Measurements from ENCODE around the gene ACKR2.

DNA sequence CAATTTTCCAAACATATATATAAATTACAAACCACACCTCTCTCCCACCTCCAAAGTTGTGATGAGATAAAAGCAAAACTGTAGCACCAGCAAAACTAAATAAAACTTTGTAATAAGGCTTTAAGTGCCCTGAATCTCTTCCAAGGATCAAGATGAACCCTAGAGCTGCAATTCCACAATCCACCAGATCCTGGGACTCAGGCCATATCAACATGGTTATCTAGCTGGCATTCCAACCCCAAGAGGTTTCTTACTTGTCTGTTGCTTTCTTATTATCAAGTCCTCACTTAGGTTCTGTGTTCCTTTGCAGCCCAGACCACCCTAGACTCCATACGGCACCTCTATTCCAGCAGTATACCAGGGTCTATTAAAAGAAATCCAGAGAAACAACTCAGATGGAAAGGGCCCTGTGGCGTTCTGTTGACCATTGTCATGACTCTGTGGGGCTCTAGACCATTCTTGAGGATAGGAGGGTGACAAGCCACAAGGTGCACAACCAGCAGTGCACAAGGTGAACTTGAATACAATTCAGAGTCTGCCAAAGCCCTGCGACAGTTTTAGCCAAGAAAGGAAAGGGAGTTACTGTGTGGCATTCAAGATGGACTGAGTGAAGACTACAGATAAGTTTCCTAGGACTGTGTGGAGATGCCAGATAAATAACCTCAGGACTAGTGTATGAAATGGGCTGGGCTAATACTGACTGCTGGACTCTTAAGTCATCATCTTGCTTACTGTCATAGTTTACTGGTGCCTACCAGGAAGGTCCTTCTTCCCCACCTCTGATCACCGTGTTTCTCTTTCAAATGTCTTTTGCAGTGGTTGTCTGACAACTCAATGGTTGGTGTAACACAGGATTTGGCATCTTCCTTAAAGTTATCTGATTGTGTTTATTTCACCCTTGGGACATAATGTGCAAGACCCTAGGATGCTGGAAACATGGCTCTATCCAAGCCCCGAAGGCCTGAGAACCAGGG lies 27.2 kb downstream of the ACKR2 start:
- TF ChIP-seq ASH2L (IDR thresholded peaks at IDR 0.05; ENCODE audit: insufficient read length, low read depth, low read length) (no peak), CEBPB (IDR thresholded peaks at IDR 0.05; ENCODE audit: borderline replicate concordance, low read depth, low read length) (no peak), ZNF713 (CRISPR knock-in tag; IDR thresholded peaks at IDR 0.05) (no peak), ZNF329 (CRISPR knock-in tag; IDR thresholded peaks at IDR 0.05; ENCODE audit: low read depth) (no peak), ZFX (CRISPR knock-in tag; IDR thresholded peaks at IDR 0.05; ENCODE audit: low read depth) (no peak), FOXP1 (IDR thresholded peaks at IDR 0.05) (no peak), FOXP1 (CRISPR knock-in tag; IDR thresholded peaks at IDR 0.05) (no peak), TBL1XR1 (IDR thresholded peaks at IDR 0.05; ENCODE audit: borderline replicate concordance, low read length, partially characterized antibody) (no peak)
- TF ChIP-seq, protein P1, sequence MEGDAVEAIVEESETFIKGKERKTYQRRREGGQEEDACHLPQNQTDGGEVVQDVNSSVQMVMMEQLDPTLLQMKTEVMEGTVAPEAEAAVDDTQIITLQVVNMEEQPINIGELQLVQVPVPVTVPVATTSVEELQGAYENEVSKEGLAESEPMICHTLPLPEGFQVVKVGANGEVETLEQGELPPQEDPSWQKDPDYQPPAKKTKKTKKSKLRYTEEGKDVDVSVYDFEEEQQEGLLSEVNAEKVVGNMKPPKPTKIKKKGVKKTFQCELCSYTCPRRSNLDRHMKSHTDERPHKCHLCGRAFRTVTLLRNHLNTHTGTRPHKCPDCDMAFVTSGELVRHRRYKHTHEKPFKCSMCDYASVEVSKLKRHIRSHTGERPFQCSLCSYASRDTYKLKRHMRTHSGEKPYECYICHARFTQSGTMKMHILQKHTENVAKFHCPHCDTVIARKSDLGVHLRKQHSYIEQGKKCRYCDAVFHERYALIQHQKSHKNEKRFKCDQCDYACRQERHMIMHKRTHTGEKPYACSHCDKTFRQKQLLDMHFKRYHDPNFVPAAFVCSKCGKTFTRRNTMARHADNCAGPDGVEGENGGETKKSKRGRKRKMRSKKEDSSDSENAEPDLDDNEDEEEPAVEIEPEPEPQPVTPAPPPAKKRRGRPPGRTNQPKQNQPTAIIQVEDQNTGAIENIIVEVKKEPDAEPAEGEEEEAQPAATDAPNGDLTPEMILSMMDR (CRISPR knock-in tag; IDR thresholded peaks at IDR 0.05), result no peak
- TF ChIP-seq, protein P2, sequence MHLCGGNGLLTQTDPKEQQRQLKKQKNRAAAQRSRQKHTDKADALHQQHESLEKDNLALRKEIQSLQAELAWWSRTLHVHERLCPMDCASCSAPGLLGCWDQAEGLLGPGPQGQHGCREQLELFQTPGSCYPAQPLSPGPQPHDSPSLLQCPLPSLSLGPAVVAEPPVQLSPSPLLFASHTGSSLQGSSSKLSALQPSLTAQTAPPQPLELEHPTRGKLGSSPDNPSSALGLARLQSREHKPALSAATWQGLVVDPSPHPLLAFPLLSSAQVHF (CRISPR knock-in tag; IDR thresholded peaks at IDR 0.05), result no peak
- TF ChIP-seq, protein P3, sequence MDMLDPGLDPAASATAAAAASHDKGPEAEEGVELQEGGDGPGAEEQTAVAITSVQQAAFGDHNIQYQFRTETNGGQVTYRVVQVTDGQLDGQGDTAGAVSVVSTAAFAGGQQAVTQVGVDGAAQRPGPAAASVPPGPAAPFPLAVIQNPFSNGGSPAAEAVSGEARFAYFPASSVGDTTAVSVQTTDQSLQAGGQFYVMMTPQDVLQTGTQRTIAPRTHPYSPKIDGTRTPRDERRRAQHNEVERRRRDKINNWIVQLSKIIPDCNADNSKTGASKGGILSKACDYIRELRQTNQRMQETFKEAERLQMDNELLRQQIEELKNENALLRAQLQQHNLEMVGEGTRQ (IDR thresholded peaks at IDR 0.05; ENCODE audit: low read depth, low read length), result no peak
- TF ChIP-seq, protein P3 (CRISPR knock-in tag; IDR thresholded peaks at IDR 0.05; ENCODE audit: borderline replicate concordance), result no peak
